Muscle layer of duodenum (tissue), 2 donors: ENCODE measurements around the gene MADD.

Source experiments
- H3K27ac ChIP-seq: one replicate; pipeline ENCODE4 v1.7.0; 2013; ENCODE audit warnings: mild to moderate bottlenecking, low read length
- H3K27me3 ChIP-seq: one replicate; pipeline ENCODE4 v1.7.0; 2013; ENCODE audit warnings: low read depth, mild to moderate bottlenecking, control low read depth, low read length
- H3K36me3 ChIP-seq, 2 donors: one replicate each; pipeline ENCODE4 v1.7.0; 2013; ENCODE audit warnings: low read length in 2 of 2, control low read depth in 1 of 2, mild to moderate bottlenecking in 1 of 2; ENCODE audit not compliant: insufficient read depth in 2 of 2, control insufficient read depth in 1 of 2
- H3K4me1 ChIP-seq, 2 donors: one replicate each; pipeline ENCODE4 v1.7.0; 2013; ENCODE audit warnings: low read length in 2 of 2, mild to moderate bottlenecking in 2 of 2, control low read depth in 1 of 2, moderate library complexity in 1 of 2; ENCODE audit not compliant: insufficient read depth in 2 of 2, control insufficient read depth in 1 of 2
- H3K4me3 ChIP-seq, 2 donors: one replicate each; pipeline ENCODE4 v1.7.0; 2013; ENCODE audit warnings: low read length in 2 of 2, low read depth in 1 of 2, mild to moderate bottlenecking in 1 of 2
- H3K9me3 ChIP-seq, 2 donors: one replicate each; pipeline ENCODE4 v1.7.0; 2013; ENCODE audit warnings: low read length in 2 of 2, control low read depth in 1 of 2, mild to moderate bottlenecking in 1 of 2; ENCODE audit not compliant: control insufficient read depth in 1 of 2
- donor health status: healthy.

Gene MADD

GRCh38 chr11:47241841-47242301 lies 28.1 kb upstream of the MADD start:
- no peaks in the 10 kb centered on the region for H3K9me3 ChIP-seq
- no peak overlapping the region for H3K4me3 ChIP-seq
- peaks cover 61 to 68% of the 10 kb centered on the region in 2 donors for H3K36me3 ChIP-seq
- H3K27ac ChIP-seq, result no peak overlapping the region
- no peaks in the 10 kb centered on the region for H3K27me3 ChIP-seq
- H3K4me1 ChIP-seq, result peaks cover 0 to 2% of the 10 kb centered on the region in 2 donors

GRCh38 chr11:47242596-47243192 lies 27.2 kb upstream of the MADD start:
- no peaks in the 10 kb centered on the region for H3K9me3 ChIP-seq
- no peaks in the 10 kb centered on the region for H3K27me3 ChIP-seq
- peaks cover 7 to 10% of the 10 kb centered on the region in 2 donors for H3K4me1 ChIP-seq
- H3K36me3 ChIP-seq, result peaks cover 61 to 66% of the 10 kb centered on the region in 2 donors
- no peak overlapping the region for H3K4me3 ChIP-seq
- H3K27ac ChIP-seq, result no peak overlapping the region

DNA sequence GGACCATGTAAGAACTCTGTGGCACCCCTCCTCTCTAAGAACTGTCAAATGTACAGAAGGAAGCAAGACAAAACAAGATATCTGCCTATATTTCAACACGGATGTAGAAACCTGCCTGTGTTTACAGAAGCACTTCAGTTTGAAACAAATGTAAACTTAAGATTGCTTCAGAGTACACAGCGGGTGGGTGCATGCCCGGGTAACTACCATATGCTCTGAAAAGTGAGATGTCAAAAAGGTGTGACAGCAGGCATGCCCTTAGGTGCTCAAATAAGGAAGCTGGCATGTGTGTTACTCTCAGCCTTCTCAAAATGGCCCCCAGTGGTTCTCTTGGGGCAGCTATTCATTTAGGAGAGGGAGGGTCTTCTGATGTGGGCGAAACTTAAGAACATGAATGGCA lies 26.5 kb upstream of the MADD start:
- H3K9me3 ChIP-seq, result no peaks in the 10 kb centered on the region
- H3K27ac ChIP-seq, result no peak overlapping the region
- peaks cover 7 to 14% of the 10 kb centered on the region in 2 donors for H3K4me1 ChIP-seq
- no peaks in the 10 kb centered on the region for H3K27me3 ChIP-seq
- no peak overlapping the region for H3K4me3 ChIP-seq
- H3K36me3 ChIP-seq, result peaks cover 61% of the 10 kb centered on the region in 2 donors

- peaks cover 49 to 55% of the 10 kb centered on the region in 2 donors for H3K36me3 ChIP-seq
- H3K27me3 ChIP-seq, result no peaks in the 10 kb centered on the region
- no peaks in the 10 kb centered on the region for H3K9me3 ChIP-seq
- H3K4me3 ChIP-seq, result no peak overlapping the region
- no peak overlapping the region for H3K27ac ChIP-seq
- H3K4me1 ChIP-seq, result peaks cover 12 to 21% of the 10 kb centered on the region in 2 donors
These were observed 25.2 kb upstream of the MADD start for GRCh38 chr11:47244448-47245350.

- H3K27me3 ChIP-seq, result no peaks in the 10 kb centered on the region
- H3K9me3 ChIP-seq, result no peaks in the 10 kb centered on the region
- H3K27ac ChIP-seq, result no peak overlapping the region
- peaks cover 41 to 45% of the 10 kb centered on the region in 2 donors for H3K36me3 ChIP-seq
- H3K4me1 ChIP-seq, result peaks cover 12 to 23% of the 10 kb centered on the region in 2 donors
- H3K4me3 ChIP-seq, result no peak overlapping the region
These were observed 24.1 kb upstream of the MADD start for GRCh38 chr11:47245611-47246357.

DNA sequence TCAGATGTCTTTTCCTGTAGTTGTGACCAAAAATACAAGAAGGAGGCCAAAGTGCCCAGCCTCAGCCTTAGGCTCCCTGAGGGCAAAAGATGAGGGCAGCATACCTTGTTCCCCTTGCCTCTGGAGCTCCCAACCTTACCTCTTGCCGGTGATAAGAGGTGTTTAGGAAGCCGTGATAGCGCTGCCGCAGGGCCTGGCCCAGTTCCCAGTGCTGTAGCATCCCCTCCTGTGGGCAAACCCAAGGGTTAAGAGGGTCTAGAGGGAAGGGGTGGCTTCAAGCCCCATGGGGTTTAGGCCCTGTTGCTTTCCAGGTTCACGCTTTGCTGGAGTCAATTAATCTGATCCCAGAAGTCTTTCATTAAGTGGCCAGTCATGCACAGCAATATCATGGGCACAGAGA lies 22.4 kb upstream of the MADD start:
- H3K4me1 ChIP-seq, result peaks cover 12 to 23% of the 10 kb centered on the region in 2 donors
- H3K27me3 ChIP-seq, result no peaks in the 10 kb centered on the region
- peak overlapping the region; percentile 93 to 96 for H3K4me3 ChIP-seq
- H3K27ac ChIP-seq, result no peak overlapping the region
- peaks cover 26 to 29% of the 10 kb centered on the region in 2 donors for H3K36me3 ChIP-seq
- H3K9me3 ChIP-seq, result no peaks in the 10 kb centered on the region

DNA sequence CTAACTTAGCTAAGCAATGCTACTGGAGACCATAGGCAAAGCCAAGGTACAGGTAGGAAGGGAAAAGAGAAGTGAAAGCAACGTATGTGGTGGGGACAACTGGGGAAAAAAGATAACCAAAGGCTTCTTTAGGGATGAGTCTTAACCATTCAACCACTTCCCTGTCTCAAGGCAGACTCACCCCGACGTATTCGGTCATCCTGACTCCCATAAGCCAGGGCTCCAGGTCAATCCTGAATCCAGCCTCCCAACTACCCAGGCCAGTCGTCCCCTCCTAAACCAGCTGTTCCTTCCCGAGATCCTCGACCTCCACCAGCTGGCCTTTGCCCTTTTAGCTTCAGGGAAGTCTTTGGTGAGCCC lies 21.6 kb upstream of the MADD start:
- Histone ChIP-seq H3K27me3 (no peaks in the 10 kb centered on the region), H3K4me1 (peaks cover 12 to 23% of the 10 kb centered on the region in 2 donors), H3K27ac (peak overlapping the region; percentile 90), H3K36me3 (peaks cover 19 to 23% of the 10 kb centered on the region in 2 donors), H3K9me3 (no peaks in the 10 kb centered on the region), H3K4me3 (peak overlapping the region; percentile 93 to 96)

DNA sequence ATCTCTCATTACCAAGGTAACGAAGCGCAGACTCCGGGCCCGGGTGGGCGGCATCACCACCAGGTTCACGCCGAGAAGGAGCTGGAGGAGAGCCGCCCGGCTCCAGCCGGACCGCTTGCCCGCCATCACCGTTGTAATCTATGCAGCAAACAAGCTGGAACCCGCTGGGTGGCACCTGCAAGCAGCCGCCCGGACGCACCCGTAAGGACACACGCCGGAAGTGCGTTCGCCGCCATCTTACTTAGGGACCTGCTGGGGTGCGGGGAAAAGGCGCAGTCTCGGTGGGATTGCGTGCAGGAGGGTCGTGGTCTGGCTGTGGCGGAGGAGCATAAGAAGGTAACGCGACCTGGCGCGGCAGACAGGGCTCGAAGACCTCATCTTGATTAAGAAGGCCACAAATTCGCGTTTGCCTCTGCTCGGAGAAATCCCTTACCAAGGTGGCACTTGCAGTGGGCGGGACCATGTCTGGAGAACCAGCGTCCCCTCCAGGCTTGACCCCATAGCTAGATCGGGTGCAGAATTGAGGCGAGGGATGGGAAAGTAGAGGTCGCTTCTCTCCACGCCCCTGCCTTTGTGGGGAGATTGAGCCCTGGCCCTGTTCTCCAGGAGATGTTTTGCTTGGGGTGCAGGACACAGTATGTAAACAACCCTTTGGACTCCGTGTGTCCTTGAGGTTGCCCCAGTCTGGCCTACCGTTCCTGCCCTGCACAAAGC lies 21.1 kb upstream of the MADD start, which contains the start of gene ACP2:
Gene ACP2 (minus strand): TSS at position 151 of the 714 bp plus-strand sequence. CDS start 25 bp downstream, at position 126.
- Histone ChIP-seq H3K4me3 (peak within 1 kb of the TSS; percentile 93 to 96), H3K9me3 (no peaks in the 10 kb centered on the region), H3K36me3 (peaks cover 14 to 18% of the 10 kb centered on the region in 2 donors), H3K4me1 (peaks cover 15 to 24% of the 10 kb centered on the region in 2 donors), H3K27ac (peak within 1 kb of the TSS; percentile 90), H3K27me3 (no peaks in the 10 kb centered on the region)

GRCh38 chr11:47249378-47249715 lies 20.6 kb upstream of the MADD start:
- H3K4me3 ChIP-seq, result peak overlapping the region; percentile 93 to 96
- no peaks in the 10 kb centered on the region for H3K9me3 ChIP-seq
- peak overlapping the region; percentile 90 for H3K27ac ChIP-seq
- peaks cover 20 to 29% of the 10 kb centered on the region in 2 donors for H3K4me1 ChIP-seq
- H3K36me3 ChIP-seq, result peaks cover 14 to 17% of the 10 kb centered on the region in 2 donors
- no peaks in the 10 kb centered on the region for H3K27me3 ChIP-seq

DNA sequence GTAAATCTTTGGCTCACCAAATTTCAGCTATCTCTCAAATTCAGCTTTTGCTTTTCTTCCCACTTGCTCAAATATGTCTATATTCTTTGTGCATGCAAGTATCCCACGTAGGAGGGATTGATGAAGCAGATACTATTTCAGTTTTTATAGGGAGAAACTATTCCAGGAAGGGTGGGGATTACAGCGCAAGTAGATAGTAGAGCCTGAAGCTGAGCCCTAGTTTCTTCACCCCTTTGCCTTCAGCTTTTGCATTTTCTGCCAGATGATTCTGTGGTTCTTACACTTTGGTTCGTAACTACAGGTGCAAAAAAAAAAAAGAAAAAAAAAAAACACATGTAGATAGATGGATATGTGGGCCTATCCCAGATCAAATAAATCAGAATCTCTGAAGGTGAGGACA lies 18.2 kb upstream of the MADD start:
- Histone ChIP-seq H3K9me3 (no peaks in the 10 kb centered on the region), H3K27me3 (no peaks in the 10 kb centered on the region), H3K4me3 (no peak overlapping the region), H3K36me3 (no peaks in the 10 kb centered on the region), H3K4me1 (peaks cover 20 to 40% of the 10 kb centered on the region in 2 donors), H3K27ac (no peak overlapping the region)
